HG03159 (cell line): ENCODE data around the gene SHISA2.

ENCODE experiments used
- ATAC-seq: cut with Tn5 transposase; IDR thresholded peaks from one replicate; pipeline ENCODE4 v1.9.1; 2021; ENCODE audit warnings: mild to moderate bottlenecking, moderate library complexity; ENCODE audit not compliant: unreplicated experiment

The SHISA2 gene

GRCh38 chr13:26050568-26051230, 1.1 kb downstream of the SHISA2 start:
- ATAC-seq, result no peak

- ATAC-seq, result no peak
These were observed 3.1 kb downstream of the SHISA2 start for GRCh38 chr13:26048741-26049140.

- ATAC-seq, result no peak
These were observed 4.8 kb downstream of the SHISA2 start for GRCh38 chr13:26047040-26047439.

GRCh38 chr13:26046639-26047038, 5.2 kb downstream of the SHISA2 start:
- ATAC-seq, result no peak

GRCh38 chr13:26045142-26045541, 6.7 kb downstream of the SHISA2 start:
- ATAC-seq, result no peak

GRCh38 chr13:26042785-26043184, 9.0 kb downstream of the SHISA2 start:
- ATAC-seq, result no peak

GRCh38 chr13:26041444-26041843, 10.4 kb downstream of the SHISA2 start:
- ATAC-seq, result no peak

- ATAC-seq, result no peak
These were observed 12.8 kb downstream of the SHISA2 start for GRCh38 chr13:26038931-26039475.

- ATAC-seq, result no peak
These were observed 14.5 kb downstream of the SHISA2 start for GRCh38 chr13:26037302-26037701.

- no peak for ATAC-seq
These were observed 15.4 kb downstream of the SHISA2 start for GRCh38 chr13:26036383-26036782.

- no peak for ATAC-seq
These were observed 17.8 kb downstream of the SHISA2 start for GRCh38 chr13:26034018-26034417.

- no peak for ATAC-seq
These were observed 21.5 kb downstream of the SHISA2 start for GRCh38 chr13:26030331-26030730.

- ATAC-seq, result no peak
These were observed 22.2 kb downstream of the SHISA2 start for GRCh38 chr13:26029581-26030136.

- ATAC-seq, result no peak
These were observed 25.6 kb downstream of the SHISA2 start for GRCh38 chr13:26026211-26026610.

GRCh38 chr13:26025771-26026170, 26.0 kb downstream of the SHISA2 start:
- ATAC-seq, result no peak

- ATAC-seq, result no peak
These were observed 26.6 kb downstream of the SHISA2 start for GRCh38 chr13:26025196-26025595.

GRCh38 chr13:26024558-26024957, 27.3 kb downstream of the SHISA2 start:
- no peak for ATAC-seq

- no peak for ATAC-seq
These were observed 29.1 kb downstream of the SHISA2 start for GRCh38 chr13:26022538-26023292.

GRCh38 chr13:26021956-26022355, 29.9 kb downstream of the SHISA2 start:
- no peak for ATAC-seq

- no peak for ATAC-seq
These were observed 30.3 kb downstream of the SHISA2 start for GRCh38 chr13:26021516-26021915.

- ATAC-seq, result no peak
These were observed 30.9 kb downstream of the SHISA2 start for GRCh38 chr13:26020891-26021290.
